HEK293 (cell line): ENCODE measurements around the gene TMEM145.

ENCODE experiments used
- CTCF ChIA-PET: fragments of 350-600 bp; formaldehyde crosslinking; extraction: SDS; loops from one replicate; lab custom pipeline; 2021; ENCODE audit warnings: antibody characterized with exemption; lab: Yijun Ruan, JAX
- POLR2A ChIA-PET: fragments of 300-600 bp; formaldehyde crosslinking; extraction: SDS; loops from one replicate; lab custom pipeline; 2020; ENCODE audit warnings: antibody characterized with exemption, inconsistent platforms; lab: Yijun Ruan, JAX
- H3K27ac ChIP-seq: fragments of 200-500 bp; sonication (Bioruptor generic); 2 replicates; pipeline ENCODE4 v1.5.1; 2014; ENCODE audit warnings: low read depth, low read length, control low read depth, inconsistent platforms; ENCODE audit errors: extremely low read depth
- H3K36me3 ChIP-seq, 2 experiments: fragments of 200-500 bp in 1 of 2; sonication (Bioruptor generic) in 1 of 2; 1 replicate in 1 of 2; 2 replicates in 1 of 2; pipeline ENCODE4 v1.5.1; 2014 to 2017; ENCODE audit warnings: inconsistent platforms in 2 of 2, low read length in 2 of 2; ENCODE audit not compliant: control insufficient read depth in 2 of 2, insufficient read depth in 1 of 2
- H3K4me1 ChIP-seq: fragments of 200-500 bp; sonication (Bioruptor generic); 2 replicates; pipeline ENCODE4 v1.5.1; 2014; ENCODE audit warnings: mild to moderate bottlenecking, low read length, inconsistent platforms; ENCODE audit not compliant: control insufficient read depth, insufficient read depth
- H3K4me3 ChIP-seq: 2 replicates; pipeline ENCODE4 v1.5.1; 2011; ENCODE audit warnings: low read depth, mild to moderate bottlenecking, control low read depth, low read length, moderate library complexity
- H3K9me3 ChIP-seq: fragments of 200-500 bp; sonication (Bioruptor generic); 2 replicates; pipeline ENCODE4 v1.5.1; 2014; ENCODE audit warnings: low read depth, low read length, inconsistent platforms; ENCODE audit not compliant: control insufficient read depth, insufficient read depth
- GLIS1 ChIP-seq: fragments of 450-650 bp; formaldehyde crosslinking; IDR thresholded peaks from 2 replicates; pipeline ENCODE4 v1.5.1; 2016; ENCODE audit warnings: missing biosample characterization, missing genetic modification characterization
- GLIS2 ChIP-seq: fragments of 450-650 bp; formaldehyde crosslinking; IDR thresholded peaks from 2 replicates; pipeline ENCODE4 v1.5.1; 2016; ENCODE audit warnings: missing biosample characterization, missing genetic modification characterization
- HOXA7 ChIP-seq: sonication (generic); formaldehyde crosslinking; IDR thresholded peaks from 2 replicates; pipeline ENCODE4 v1.8.1; 2022; ENCODE audit warnings: missing genetic modification reagents, borderline replicate concordance
- KLF8 ChIP-seq: fragments of 450-650 bp; formaldehyde crosslinking; IDR thresholded peaks from 2 replicates; pipeline ENCODE4 v1.5.1; 2016; ENCODE audit warnings: missing biosample characterization, missing genetic modification characterization
- PRDM1 ChIP-seq: fragments of 450-650 bp; formaldehyde crosslinking; IDR thresholded peaks from 2 replicates; pipeline ENCODE4; 2016; ENCODE audit warnings: missing biosample characterization, missing genetic modification characterization
- SP2 ChIP-seq: fragments of 450-650 bp; formaldehyde crosslinking; IDR thresholded peaks from 2 replicates; pipeline ENCODE4 v1.5.1; 2016; ENCODE audit warnings: missing biosample characterization, missing genetic modification characterization
- SP7 ChIP-seq: fragments of 450-650 bp; formaldehyde crosslinking; IDR thresholded peaks from 2 replicates; pipeline ENCODE4 v1.5.1; 2016; ENCODE audit warnings: missing biosample characterization, missing genetic modification characterization
- ZBTB21 ChIP-seq: fragments of 450-650 bp; formaldehyde crosslinking; IDR thresholded peaks from 2 replicates; pipeline ENCODE4 v1.5.1; 2017; ENCODE audit warnings: missing biosample characterization, missing genetic modification characterization
- ZFHX2 ChIP-seq: fragments of 450-650 bp; formaldehyde crosslinking; conservative IDR thresholded peaks from 2 replicates; pipeline ENCODE4 v1.5.1; 2016; ENCODE audit warnings: missing biosample characterization, missing genetic modification characterization
- ZIC2 ChIP-seq: fragments of 450-650 bp; formaldehyde crosslinking; IDR thresholded peaks from 2 replicates; pipeline ENCODE4 v1.5.1; 2016; ENCODE audit warnings: missing biosample characterization, missing genetic modification characterization
- ZNF138 ChIP-seq: fragments of 450-650 bp; formaldehyde crosslinking; IDR thresholded peaks from 2 replicates; pipeline ENCODE4 v1.5.1; 2016; ENCODE audit warnings: missing biosample characterization, missing genetic modification characterization, borderline replicate concordance
- ZNF16 ChIP-seq: fragments of 450-650 bp; formaldehyde crosslinking; IDR thresholded peaks from 2 replicates; pipeline ENCODE4 v1.5.1; 2016; ENCODE audit warnings: low read depth, missing biosample characterization, missing genetic modification characterization
- ZNF2 ChIP-seq: fragments of 450-650 bp; formaldehyde crosslinking; IDR thresholded peaks from 2 replicates; pipeline ENCODE4 v1.5.1; 2016; ENCODE audit warnings: missing biosample characterization, missing genetic modification characterization
- ZNF341 ChIP-seq: fragments of 450-650 bp; formaldehyde crosslinking; IDR thresholded peaks from 2 replicates; pipeline ENCODE4; 2016; ENCODE audit warnings: low read depth, missing biosample characterization, missing genetic modification characterization
- ZNF426 ChIP-seq: fragments of 450-650 bp; formaldehyde crosslinking; IDR thresholded peaks from 2 replicates; pipeline ENCODE4 v1.5.1; 2017; ENCODE audit warnings: missing biosample characterization, missing genetic modification characterization, mild to moderate bottlenecking, inconsistent platforms, moderate library complexity
- ZNF473 ChIP-seq: fragments of 450-650 bp; formaldehyde crosslinking; IDR thresholded peaks from 2 replicates; pipeline ENCODE4 v1.5.1; 2017; ENCODE audit warnings: missing biosample characterization, missing genetic modification characterization
- ZNF530 ChIP-seq: fragments of 450-650 bp; formaldehyde crosslinking; IDR thresholded peaks from 2 replicates; pipeline ENCODE4 v1.5.1; 2016; ENCODE audit warnings: low read depth, missing biosample characterization, missing genetic modification characterization
- ZNF600 ChIP-seq: fragments of 450-650 bp; formaldehyde crosslinking; IDR thresholded peaks from 2 replicates; pipeline ENCODE4 v1.5.1; 2016; ENCODE audit warnings: missing biosample characterization, missing genetic modification characterization
- ZNF660 ChIP-seq: fragments of 450-650 bp; IDR thresholded peaks from 2 replicates; pipeline ENCODE4 v1.5.1; 2018; ENCODE audit warnings: missing biosample characterization, mild to moderate bottlenecking, missing genetic modification characterization
- TF ChIP-seq, protein P1 (sequence below): fragments of 450-650 bp; formaldehyde crosslinking; IDR thresholded peaks from 2 replicates; pipeline ENCODE4 v1.5.0; 2017; ENCODE audit warnings: missing biosample characterization, missing genetic modification characterization, borderline replicate concordance
- TF ChIP-seq, protein P2 (sequence below): fragments of 450-650 bp; formaldehyde crosslinking; IDR thresholded peaks from 2 replicates; pipeline ENCODE4 v1.5.1; 2016; ENCODE audit warnings: missing biosample characterization, missing genetic modification characterization
- TF ChIP-seq, protein P3 (sequence below): fragments of 450-650 bp; formaldehyde crosslinking; IDR thresholded peaks from 2 replicates; pipeline ENCODE4 v1.5.1; 2016; ENCODE audit warnings: missing biosample characterization, missing genetic modification characterization

TMEM145 gene

DNA sequence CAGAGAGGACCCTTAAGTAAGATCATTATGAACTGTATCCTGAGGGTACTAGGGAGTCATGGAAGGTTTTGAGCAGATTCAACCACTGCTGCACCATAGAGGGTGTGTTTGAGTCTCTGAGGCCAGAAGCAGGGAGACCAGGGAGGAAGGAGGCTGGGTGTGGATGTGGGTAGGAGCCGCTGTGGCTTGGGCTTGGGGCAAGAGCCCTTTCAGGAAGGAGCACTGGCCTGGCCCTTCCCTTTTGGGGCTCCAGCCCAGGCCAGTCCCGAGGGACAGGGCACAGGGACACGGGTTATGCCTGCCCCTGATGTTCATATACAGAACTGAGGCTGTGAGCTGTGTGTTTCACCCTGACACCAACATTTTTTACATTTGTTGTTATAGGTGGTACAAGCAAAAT lies 36.8 kb upstream of the TMEM145 start:
- ChIA-PET POLR2A (interaction anchor here (12.3 kb wide), 1 partner anchor 29 kb away, joined by 242 read pairs; the partner anchor contains the start of gene GSK3A), CTCF (interaction anchor here (0.9 to 7.5 kb wide), 3 partner anchors 29 to 99 kb away, joined by 3 to 276 read pairs (median 3); partner anchors contain the start of gene GSK3A)

DNA sequence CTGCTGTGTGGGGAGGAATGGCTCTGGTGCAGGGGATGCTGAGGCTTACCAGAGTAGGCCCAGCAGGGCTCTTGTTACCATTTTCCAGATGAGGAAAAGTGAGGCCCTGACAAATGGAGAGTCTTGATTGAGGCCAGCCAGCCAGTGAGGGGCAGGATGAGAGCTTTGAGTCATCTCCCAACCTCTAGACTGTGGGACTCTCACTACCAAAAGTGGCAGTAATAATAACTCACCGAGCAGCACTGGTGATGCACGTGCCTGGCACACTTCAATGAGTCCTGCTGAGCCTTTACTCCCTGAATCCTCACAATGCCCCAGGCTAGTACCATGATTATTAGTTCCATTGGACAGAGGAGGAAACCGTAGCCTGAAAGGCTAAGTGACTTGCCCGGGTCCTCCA lies 36.3 kb upstream of the TMEM145 start:
- Histone ChIP-seq H3K36me3 (peaks cover 5 to 42% of the 10 kb centered on the region in 2 experiments), H3K4me3 (no peak overlapping the region), H3K9me3 (no peaks in the 10 kb centered on the region), H3K27ac (0 out of 2 replicates have a peak overlapping the region, but pooled peaks have one; percentile 7), H3K4me1 (peaks cover 22% of the 10 kb centered on the region)
- ChIA-PET POLR2A (interaction anchor here (1.4 to 12.3 kb wide), 2 partner anchors 8 to 30 kb away, joined by 6 to 242 read pairs; partner anchors contain the start of genes CIC and GSK3A), CTCF (interaction anchor here (0.9 to 7.5 kb wide), 3 partner anchors 30 to 100 kb away, joined by 3 to 276 read pairs (median 3); partner anchors contain the start of gene GSK3A)
- TF ChIP-seq PRDM1 (peak; percentile 81), ZIC2 (tag by site-specific recombination) (peak; percentile 12; the same call in 1 of the 2 replicates), ZNF530 (tag by site-specific recombination) (no peak), KLF8 (tag by site-specific recombination) (0 out of 2 replicates have a peak, but pooled peaks have one; percentile 19), SP7 (peak; percentile 81)

More for the DNA sequence above, 36.8 kb upstream of the TMEM145 start:
- Histone ChIP-seq H3K36me3 (peaks cover 5 to 47% of the 10 kb centered on the region in 2 experiments), H3K27ac (0 out of 2 replicates have a peak overlapping the region, but pooled peaks have one; percentile 44), H3K4me1 (peaks cover 17% of the 10 kb centered on the region), H3K9me3 (no peaks in the 10 kb centered on the region), H3K4me3 (no peak overlapping the region)
- peak; percentile 82 for TF ChIP-seq ZNF16 (tag by site-specific recombination)
- TF ChIP-seq, protein P1, sequence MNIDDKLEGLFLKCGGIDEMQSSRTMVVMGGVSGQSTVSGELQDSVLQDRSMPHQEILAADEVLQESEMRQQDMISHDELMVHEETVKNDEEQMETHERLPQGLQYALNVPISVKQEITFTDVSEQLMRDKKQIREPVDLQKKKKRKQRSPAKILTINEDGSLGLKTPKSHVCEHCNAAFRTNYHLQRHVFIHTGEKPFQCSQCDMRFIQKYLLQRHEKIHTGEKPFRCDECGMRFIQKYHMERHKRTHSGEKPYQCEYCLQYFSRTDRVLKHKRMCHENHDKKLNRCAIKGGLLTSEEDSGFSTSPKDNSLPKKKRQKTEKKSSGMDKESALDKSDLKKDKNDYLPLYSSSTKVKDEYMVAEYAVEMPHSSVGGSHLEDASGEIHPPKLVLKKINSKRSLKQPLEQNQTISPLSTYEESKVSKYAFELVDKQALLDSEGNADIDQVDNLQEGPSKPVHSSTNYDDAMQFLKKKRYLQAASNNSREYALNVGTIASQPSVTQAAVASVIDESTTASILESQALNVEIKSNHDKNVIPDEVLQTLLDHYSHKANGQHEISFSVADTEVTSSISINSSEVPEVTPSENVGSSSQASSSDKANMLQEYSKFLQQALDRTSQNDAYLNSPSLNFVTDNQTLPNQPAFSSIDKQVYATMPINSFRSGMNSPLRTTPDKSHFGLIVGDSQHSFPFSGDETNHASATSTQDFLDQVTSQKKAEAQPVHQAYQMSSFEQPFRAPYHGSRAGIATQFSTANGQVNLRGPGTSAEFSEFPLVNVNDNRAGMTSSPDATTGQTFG (tag by site-specific recombination) = no peak
- TF ChIP-seq ZNF341 = no peak
- TF ChIP-seq ZBTB21 = no peak

DNA sequence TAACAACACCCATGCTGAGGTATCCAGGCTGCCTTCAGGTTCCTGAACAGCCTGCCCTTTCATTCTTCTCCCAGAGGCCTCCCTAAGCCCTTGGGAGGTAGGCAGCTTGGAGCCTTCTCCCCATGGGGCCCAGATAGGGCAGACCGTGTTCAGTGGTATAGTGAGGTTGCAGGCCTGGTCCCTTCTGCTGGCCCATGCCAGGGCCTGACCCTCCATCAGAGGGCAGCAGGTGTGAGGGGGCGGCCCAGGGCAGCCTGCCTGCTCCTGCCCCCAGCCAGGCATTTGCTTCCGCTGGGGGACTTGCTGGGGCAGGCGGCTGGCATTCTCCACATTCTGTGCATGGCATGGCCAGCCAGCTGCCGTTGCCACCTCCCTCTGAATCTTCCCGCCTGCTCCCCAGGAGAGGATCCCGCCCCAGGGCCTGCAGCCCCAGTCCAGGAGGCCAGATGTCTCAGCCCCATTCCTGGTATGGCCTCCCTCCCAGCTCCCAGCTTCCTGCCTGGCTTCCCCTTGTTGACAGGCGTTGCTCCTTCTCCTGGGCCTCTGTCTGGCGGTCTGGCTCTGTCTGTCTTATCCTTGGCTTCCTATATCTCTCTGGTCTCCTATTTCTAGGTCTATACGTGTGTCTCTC lies 35.2 kb upstream of the TMEM145 start:
- TF ChIP-seq ZNF426 (tag by site-specific recombination) (no peak), ZNF473 (no peak), ZNF341 (peak; percentile 49; the same call in 1 of the 2 replicates), HOXA7 (CRISPR knock-in tag) (0 out of 2 replicates have a peak, but pooled peaks have one; percentile 69), SP2 (peak; percentile 52; the same call in 1 of the 2 replicates), GLIS1 (tag by site-specific recombination) (peak; percentile 99), GLIS2 (tag by site-specific recombination) (peak; percentile 87), ZNF600 (tag by site-specific recombination) (peak; percentile 75), ZNF138 (tag by site-specific recombination) (no peak), ZIC2 (tag by site-specific recombination) (peak; percentile 71), ZNF2 (no peak), ZFHX2 (tag by site-specific recombination) (0 out of 2 replicates have a peak, but pooled peaks have one; percentile 7), ZNF660 (tag by site-specific recombination) (no peak)
- TF ChIP-seq, protein P2, sequence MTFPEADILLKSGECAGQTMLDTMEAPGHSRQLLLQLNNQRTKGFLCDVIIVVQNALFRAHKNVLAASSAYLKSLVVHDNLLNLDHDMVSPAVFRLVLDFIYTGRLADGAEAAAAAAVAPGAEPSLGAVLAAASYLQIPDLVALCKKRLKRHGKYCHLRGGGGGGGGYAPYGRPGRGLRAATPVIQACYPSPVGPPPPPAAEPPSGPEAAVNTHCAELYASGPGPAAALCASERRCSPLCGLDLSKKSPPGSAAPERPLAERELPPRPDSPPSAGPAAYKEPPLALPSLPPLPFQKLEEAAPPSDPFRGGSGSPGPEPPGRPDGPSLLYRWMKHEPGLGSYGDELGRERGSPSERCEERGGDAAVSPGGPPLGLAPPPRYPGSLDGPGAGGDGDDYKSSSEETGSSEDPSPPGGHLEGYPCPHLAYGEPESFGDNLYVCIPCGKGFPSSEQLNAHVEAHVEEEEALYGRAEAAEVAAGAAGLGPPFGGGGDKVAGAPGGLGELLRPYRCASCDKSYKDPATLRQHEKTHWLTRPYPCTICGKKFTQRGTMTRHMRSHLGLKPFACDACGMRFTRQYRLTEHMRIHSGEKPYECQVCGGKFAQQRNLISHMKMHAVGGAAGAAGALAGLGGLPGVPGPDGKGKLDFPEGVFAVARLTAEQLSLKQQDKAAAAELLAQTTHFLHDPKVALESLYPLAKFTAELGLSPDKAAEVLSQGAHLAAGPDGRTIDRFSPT (tag by site-specific recombination) = peak; percentile 63; the same call in 1 of the 2 replicates
- TF ChIP-seq, protein P3, sequence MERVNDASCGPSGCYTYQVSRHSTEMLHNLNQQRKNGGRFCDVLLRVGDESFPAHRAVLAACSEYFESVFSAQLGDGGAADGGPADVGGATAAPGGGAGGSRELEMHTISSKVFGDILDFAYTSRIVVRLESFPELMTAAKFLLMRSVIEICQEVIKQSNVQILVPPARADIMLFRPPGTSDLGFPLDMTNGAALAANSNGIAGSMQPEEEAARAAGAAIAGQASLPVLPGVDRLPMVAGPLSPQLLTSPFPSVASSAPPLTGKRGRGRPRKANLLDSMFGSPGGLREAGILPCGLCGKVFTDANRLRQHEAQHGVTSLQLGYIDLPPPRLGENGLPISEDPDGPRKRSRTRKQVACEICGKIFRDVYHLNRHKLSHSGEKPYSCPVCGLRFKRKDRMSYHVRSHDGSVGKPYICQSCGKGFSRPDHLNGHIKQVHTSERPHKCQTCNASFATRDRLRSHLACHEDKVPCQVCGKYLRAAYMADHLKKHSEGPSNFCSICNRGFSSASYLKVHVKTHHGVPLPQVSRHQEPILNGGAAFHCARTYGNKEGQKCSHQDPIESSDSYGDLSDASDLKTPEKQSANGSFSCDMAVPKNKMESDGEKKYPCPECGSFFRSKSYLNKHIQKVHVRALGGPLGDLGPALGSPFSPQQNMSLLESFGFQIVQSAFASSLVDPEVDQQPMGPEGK = peak; percentile 52
- CTCF ChIA-PET = interaction anchor here (0.7 to 7.5 kb wide), 8 partner anchors 8 to 145 kb away, joined by 3 to 276 read pairs (median 6); partner anchors contain the start of genes CIC and GSK3A
- Histone ChIP-seq H3K9me3 (no peaks in the 10 kb centered on the region), H3K27ac (peak overlapping the region; percentile 20), H3K36me3 (peaks cover 5 to 31% of the 10 kb centered on the region in 2 experiments), H3K4me1 (peaks cover 32% of the 10 kb centered on the region), H3K4me3 (no peak overlapping the region)
- POLR2A ChIA-PET = interaction anchor here (0.6 to 12.3 kb wide), 5 partner anchors 9 to 271 kb away, joined by 3 to 242 read pairs (median 4); partner anchors contain the start of genes CIC and GSK3A
